Measurements from ENCODE around the gene KDM4C.

DNA sequence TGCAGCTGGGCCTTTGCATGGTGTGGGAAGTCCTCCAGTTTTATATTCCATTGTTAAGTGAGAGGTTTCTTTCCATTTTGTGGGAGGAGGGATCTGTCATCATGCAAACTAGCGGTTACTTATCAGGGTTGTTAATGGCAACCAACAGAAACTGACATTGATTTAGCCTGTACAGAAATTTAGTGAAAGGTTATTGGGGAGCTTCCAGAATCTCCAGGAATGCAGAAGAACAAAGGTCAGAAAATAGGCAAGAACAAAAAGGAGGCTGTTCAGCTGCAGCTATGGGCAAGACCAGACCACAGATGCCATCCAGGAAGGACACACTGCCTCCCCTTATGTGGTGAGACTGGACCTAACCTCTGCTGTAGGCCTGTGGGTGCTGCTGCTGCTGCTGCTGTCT is 395.8 kb downstream of the KDM4C start:
- TF ChIP-seq, protein P1, sequence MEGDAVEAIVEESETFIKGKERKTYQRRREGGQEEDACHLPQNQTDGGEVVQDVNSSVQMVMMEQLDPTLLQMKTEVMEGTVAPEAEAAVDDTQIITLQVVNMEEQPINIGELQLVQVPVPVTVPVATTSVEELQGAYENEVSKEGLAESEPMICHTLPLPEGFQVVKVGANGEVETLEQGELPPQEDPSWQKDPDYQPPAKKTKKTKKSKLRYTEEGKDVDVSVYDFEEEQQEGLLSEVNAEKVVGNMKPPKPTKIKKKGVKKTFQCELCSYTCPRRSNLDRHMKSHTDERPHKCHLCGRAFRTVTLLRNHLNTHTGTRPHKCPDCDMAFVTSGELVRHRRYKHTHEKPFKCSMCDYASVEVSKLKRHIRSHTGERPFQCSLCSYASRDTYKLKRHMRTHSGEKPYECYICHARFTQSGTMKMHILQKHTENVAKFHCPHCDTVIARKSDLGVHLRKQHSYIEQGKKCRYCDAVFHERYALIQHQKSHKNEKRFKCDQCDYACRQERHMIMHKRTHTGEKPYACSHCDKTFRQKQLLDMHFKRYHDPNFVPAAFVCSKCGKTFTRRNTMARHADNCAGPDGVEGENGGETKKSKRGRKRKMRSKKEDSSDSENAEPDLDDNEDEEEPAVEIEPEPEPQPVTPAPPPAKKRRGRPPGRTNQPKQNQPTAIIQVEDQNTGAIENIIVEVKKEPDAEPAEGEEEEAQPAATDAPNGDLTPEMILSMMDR (IDR thresholded peaks at IDR 0.05) = no peak
- no peak for TF ChIP-seq POLR2A (IDR thresholded peaks at IDR 0.05)
